K562 (cell line): ENCODE results near the gene E2F1. TPM values are rescaled to one million over a fixed set of nuclear protein-coding genes. Genes with fewer than 3 reads are reported as not detected.

ENCODE experiments used
- ATAC-seq: fragments of 200-7000 bp; cut with Tn5 transposase; 3 replicates; pipeline ENCODE4 v1.9.1; 2020; ENCODE audit warnings: moderate library complexity
- BruUV-seq: library from RNA; stranded (reverse); fragments of 400-500 nt; replicated peaks from 2 replicates; lab custom pipeline; 2021; lab: Mats Ljungman, UMichigan
- CTCF ChIA-PET: fragments of 300-600 bp; formaldehyde crosslinking; extraction: SDS; loops from one replicate; lab custom pipeline; 2021; ENCODE audit warnings: low intra/inter-chr PET ratio; lab: Yijun Ruan, JAX
- POLR2A ChIA-PET: fragments of 300-600, 350-650 bp; sonication (Branson Sonifier 250); formaldehyde crosslinking; extraction: SDS; loops from one replicate; lab custom pipeline; 2021; ENCODE audit warnings: antibody characterized with exemption, inconsistent platforms; lab: Yijun Ruan, JAX
- DNase-seq, 4 experiments: peaks; one replicate each; pipeline versions ENCODE4 v3.0.0 to v3.0.0-alpha.2; 2011 to 2018; ENCODE audit warnings: low spot score in 3 of 4, mixed read lengths in 3 of 4; ENCODE audit errors: extremely low read depth in 1 of 4
- FAIRE-seq: peaks from 2 replicates; lab custom pipeline; 2011; peaks lifted over from hg19 to GRCh38; lab: Jason Lieb, UNC
- H2AFZ ChIP-seq: 2 replicates; pipeline ENCODE4 v1.6.0; 2011; ENCODE audit warnings: low read depth, low read length, control low read depth, inconsistent platforms
- H3K27ac ChIP-seq: fragments of 200-600 bp; 3 replicates; pipeline ENCODE4 v1.8.0; 2011; ENCODE audit warnings: low read depth, mild to moderate bottlenecking, control low read depth, inconsistent platforms, low read length, moderate library complexity, mixed read lengths; ENCODE audit errors: extremely low read depth
- H3K27me3 ChIP-seq, 2 experiments: fragments of 300-600 bp in 1 of 2; 2 replicates in 1 of 2; 3 replicates in 1 of 2; pipeline versions ENCODE4 v1.6.0 to v1.8.0; 2011; ENCODE audit warnings: inconsistent platforms in 2 of 2, low read length in 2 of 2, mild to moderate bottlenecking in 1 of 2, mixed read lengths in 1 of 2, moderate library complexity in 1 of 2; ENCODE audit not compliant: control insufficient read depth in 2 of 2, insufficient read depth in 2 of 2
- H3K36me3 ChIP-seq: fragments of 300-600 bp; 3 replicates; pipeline ENCODE4 v1.8.0; 2011; ENCODE audit warnings: mild to moderate bottlenecking, low read length, inconsistent platforms; ENCODE audit not compliant: control insufficient read depth, insufficient read depth
- H3K4me1 ChIP-seq, 2 experiments: fragments of 200-600 bp in 1 of 2; replicated peaks in 1 of 2; 2 replicates in 1 of 2; 3 replicates in 1 of 2; pipeline versions ENCODE4 v1.5.1 to v1.8.0; 2011; ENCODE audit warnings: inconsistent platforms in 2 of 2, low read length in 2 of 2, mild to moderate bottlenecking in 1 of 2, mixed read lengths in 1 of 2, moderate library complexity in 1 of 2; ENCODE audit not compliant: control insufficient read depth in 2 of 2, insufficient read depth in 2 of 2
- H3K4me2 ChIP-seq: 2 replicates; pipeline ENCODE4 v1.6.1; 2011; ENCODE audit warnings: low read length, control low read depth, inconsistent platforms, mixed read lengths; ENCODE audit not compliant: insufficient read depth
- H3K4me3 ChIP-seq: fragments of 200-600 bp; sonication (generic), shearing (Covaris generic); 2 replicates; pipeline ENCODE4 v1.5.1; 2016; ENCODE audit warnings: control low read depth, inconsistent platforms
- H3K79me2 ChIP-seq: fragments of 200-600 bp; 3 replicates; pipeline ENCODE4 v1.8.0; 2011; ENCODE audit warnings: low read length, inconsistent platforms; ENCODE audit not compliant: control insufficient read depth, insufficient read depth
- H3K9ac ChIP-seq, 2 experiments: 2 replicates each; pipeline versions ENCODE4 v1.6.0 to v1.6.1; 2011; ENCODE audit warnings: low read depth in 2 of 2, low read length in 2 of 2, control low read depth in 1 of 2, inconsistent platforms in 1 of 2, mild to moderate bottlenecking in 1 of 2, mixed read lengths in 1 of 2; ENCODE audit not compliant: insufficient read depth in 1 of 2
- H3K9me1 ChIP-seq: one replicate; pipeline ENCODE4 v1.6.0; 2011; ENCODE audit warnings: inconsistent platforms, mild to moderate bottlenecking, low read length, moderate library complexity; ENCODE audit not compliant: control insufficient read depth, insufficient read depth
- H3K9me3 ChIP-seq: replicated peaks from 2 replicates; pipeline ENCODE4 v1.5.1; 2011; ENCODE audit warnings: low read depth, low read length, inconsistent platforms; ENCODE audit not compliant: control insufficient read depth, insufficient read depth
- H4K20me1 ChIP-seq: replicated peaks from 2 replicates; pipeline ENCODE4 v1.6.1; 2011; ENCODE audit warnings: low read length, inconsistent platforms, mixed read lengths; ENCODE audit not compliant: control insufficient read depth, insufficient read depth
- CHD4 ChIP-seq: fragments of 200-600 bp; sonication (generic); IDR thresholded peaks from 3 replicates; pipeline ENCODE4 v1.6.1; 2012; ENCODE audit warnings: low read depth, mild to moderate bottlenecking, mixed read lengths, low read length, inconsistent platforms; ENCODE audit not compliant: insufficient read depth, insufficient replicate concordance, poor library complexity, severe bottlenecking
- HMG20A ChIP-seq: fragments of 450-650 bp; formaldehyde crosslinking; conservative IDR thresholded peaks from 2 replicates; pipeline ENCODE4 v1.4.0; 2020; ENCODE audit warnings: mild to moderate bottlenecking, mixed read lengths
- KLF6 ChIP-seq: fragments of 250-450 bp; sonication (Bioruptor Pico); IDR thresholded peaks from 2 replicates; pipeline ENCODE4 v1.4.0; 2020; ENCODE audit warnings: mild to moderate bottlenecking, moderate library complexity, borderline replicate concordance
- POLR2H ChIP-seq: IDR thresholded peaks from 2 replicates; pipeline ENCODE4 v1.6.1; 2016; ENCODE audit warnings: missing genetic modification characterization, low read depth, mild to moderate bottlenecking, control low read depth, missing compliant biosample characterization, moderate library complexity
- POLR3A ChIP-seq: IDR thresholded peaks from 2 replicates; pipeline ENCODE4 v1.6.1; 2011; ENCODE audit warnings: borderline replicate concordance, mild to moderate bottlenecking, moderate library complexity; ENCODE audit not compliant: insufficient read length, insufficient read depth; ENCODE audit errors: extremely low read depth
- POLR3G ChIP-seq: IDR thresholded peaks from 2 replicates; pipeline ENCODE4 v1.6.1; 2011; ENCODE audit not compliant: insufficient read length, insufficient replicate concordance; ENCODE audit errors: extremely low read depth
- THAP12 ChIP-seq: fragments of 250-450 bp; sonication (Bioruptor Pico); IDR thresholded peaks from 2 replicates; pipeline ENCODE4 v1.9.0; 2021; ENCODE audit warnings: mild to moderate bottlenecking, inconsistent platforms
- U2AF2 ChIP-seq: fragments of 200-400 bp; formaldehyde crosslinking; optimal IDR thresholded peaks from 2 replicates; pipeline ENCODE3; 2017; ENCODE audit warnings: low read depth, mild to moderate bottlenecking, low read length
- ZBTB33 ChIP-seq: sonication (generic); formaldehyde crosslinking; IDR thresholded peaks from 2 replicates; pipeline ENCODE4 v1.8.1; 2023; ENCODE audit warnings: mild to moderate bottlenecking, missing genetic modification reagents
- ZMIZ1 ChIP-seq, 2 experiments: fragments of 150-350 bp in 1 of 2; IDR thresholded peaks; 2 replicates each; pipeline ENCODE4 v1.6.1; 2012 to 2016; ENCODE audit warnings: low read depth in 2 of 2, low read length in 2 of 2, mild to moderate bottlenecking in 1 of 2, moderate library complexity in 1 of 2
- ZNF586 ChIP-seq: fragments of 450-650 bp; formaldehyde crosslinking; conservative IDR thresholded peaks from 2 replicates; pipeline ENCODE4 v1.4.0; 2020; ENCODE audit warnings: mild to moderate bottlenecking, moderate library complexity
- WGBS: fragments of 100-300 bp; shearing (Covaris generic); methylation state at CpG from one replicate; pipeline ENCODE4 v1.1.6; 2016; ENCODE audit warnings: low coverage, mixed read lengths; ENCODE audit not compliant: insufficient coverage; ENCODE audit errors: missing lambda C conversion rate; 5-methylcytosine and 5-hydroxymethylcytosine counted together
- in situ Hi-C: fragments of 300-500 bp; cut with MboI; formaldehyde crosslinking; loops from 4 replicates; pipeline ENCODE4 v1.15.0; 2018; ENCODE audit warnings: inconsistent platforms, mixed read lengths
- intact Hi-C: fragments of 100-400 bp; cut with micrococcal nuclease; formaldehyde crosslinking; loops from 2 replicates; pipeline ENCODE4 v1.14.2; 2022
- polyA plus RNA-seq, 8 experiments: library from polyadenylated mRNA; depleted of rRNA in 4 of 8; stranded (reverse) in 5 of 8; unstranded in 3 of 8; fragments of >200 nt; fragmentation: Nextera tagmentation in 2 of 8; fragmentation: Illumina TruSeq in 1 of 8; extraction: Ambion mirVana in 2 of 8; extraction: Trizol in 1 of 8; gene quantifications; 2 replicates each; pipeline versions ENCODE4 v1.2.1 to v1.2.3, GENCODE V29; 2011 to 2014; ENCODE audit warnings: inconsistent platforms in 1 of 8, missing spikeins in 1 of 8
- total RNA-seq, 7 experiments: library from RNA; depleted of rRNA in 6 of 7; stranded (reverse); fragments of >200 nt in 6 of 7; fragmentation: Illumina TruSeq in 2 of 7; extraction: Trizol in 2 of 7; gene quantifications; 2 replicates each; pipeline versions ENCODE4 v1.2.1 to v1.2.3, GENCODE V29; 2011 to 2021; ENCODE audit warnings: low replicate concordance in 1 of 7

E2F1 gene
- total and polyA plus RNA-seq, 9 of the 15 experiments (the other 6 are each of a cell fraction or from before 2014, with no cell fraction given): 0.14 to 30.6 (median 13.1) TPM

- TF ChIP-seq U2AF2 (no peak), POLR2H (tag) (no peak), POLR3G (no peak)
These were observed 17.4 kb upstream of the E2F1 start (continued) for GRCh38 chr20:33703498-33704137.

- Histone ChIP-seq H3K9me1 (peaks cover 4% of the 10 kb centered on the region), H3K27me3 (no peaks in the 10 kb centered on the region; a peak in 1 of 5 replicates), H3K9ac (no peak overlapping the region), H3K79me2 (no peaks in the 10 kb centered on the region), H3K9me3 (no peaks in the 10 kb centered on the region), H3K4me3 (no peak overlapping the region), H3K36me3 (peaks cover 13% of the 10 kb centered on the region; the same call in 2 of the 3 replicates), H2AFZ (no peak overlapping the region), H4K20me1 (no peaks in the 10 kb centered on the region), H3K4me2 (no peak overlapping the region), H3K4me1 (no peaks in the 10 kb centered on the region; a peak in 1 of 5 replicates), H3K27ac (no peak overlapping the region)
- in situ Hi-C loops (no loop called here), intact Hi-C loops (no loop called here)
- ChIA-PET CTCF (no interaction called here), POLR2A (interaction anchor here (0.8 kb wide), 1 partner anchor 9 kb away, joined by 3 read pairs; no protein-coding TSS in a partner anchor)
- 61% methylated on average over 5 of the region's 5 CpGs for WGBS
- no peak for DNase-seq
- BruUV-seq: no TSS peak
- no peak; the same call in 2 of the 3 replicates for ATAC-seq
- FAIRE-seq: no peak
- TF ChIP-seq THAP12 (CRISPR knock-in tag) (no peak), ZNF586 (CRISPR knock-in tag) (no peak), POLR3A (no peak), CHD4 (no peak), HMG20A (no peak), KLF6 (CRISPR knock-in tag) (no peak), ZBTB33 (0 out of 2 replicates have a peak, but pooled peaks have one; percentile 57), ZMIZ1 (IDR thresholded peaks at IDR 0.05; ENCODE audit: low read depth in 2 of 2, low read length in 2 of 2) (no peak)
These were observed 16.7 kb upstream of the E2F1 start for GRCh38 chr20:33702861-33703260.
